GM13977 (cell line): Measurements from ENCODE around the gene GNG7.
A peak's percentile ranks its signal among the peaks of the same experiment; 100 is the strongest.
"Not testable (repeated sequence)": the region's sequence is repeated elsewhere in the genome, so short reads cannot be mapped to it uniquely, and the experiment has no call there.

Source experiments
- DNase-seq: peaks from one replicate; pipeline ENCODE4 v3.0.0; 2012; ENCODE audit warnings: low spot score
- in situ Hi-C: fragments of 300-500 bp; cut with MboI; formaldehyde crosslinking; loops from one replicate; pipeline ENCODE4 v1.12.0; 2022; ENCODE audit warnings: low sequenced_read_pairs, low pct_unique_long_range_greater_than_20kb, mixed read lengths, inconsistent platforms; ENCODE audit not compliant: unreplicated experiment
- TF ChIP-seq, protein P1 (sequence below): IDR thresholded peaks from 2 replicates; pipeline ENCODE4 v1.5.1; 2012; ENCODE audit warnings: mild to moderate bottlenecking, control low read depth; ENCODE audit not compliant: insufficient read depth; ENCODE audit errors: extremely low read depth, missing control alignments

The GNG7 gene

GRCh38 chr19:2569596-2570465, 132.7 kb downstream of the GNG7 start:
- TF ChIP-seq, protein P1, sequence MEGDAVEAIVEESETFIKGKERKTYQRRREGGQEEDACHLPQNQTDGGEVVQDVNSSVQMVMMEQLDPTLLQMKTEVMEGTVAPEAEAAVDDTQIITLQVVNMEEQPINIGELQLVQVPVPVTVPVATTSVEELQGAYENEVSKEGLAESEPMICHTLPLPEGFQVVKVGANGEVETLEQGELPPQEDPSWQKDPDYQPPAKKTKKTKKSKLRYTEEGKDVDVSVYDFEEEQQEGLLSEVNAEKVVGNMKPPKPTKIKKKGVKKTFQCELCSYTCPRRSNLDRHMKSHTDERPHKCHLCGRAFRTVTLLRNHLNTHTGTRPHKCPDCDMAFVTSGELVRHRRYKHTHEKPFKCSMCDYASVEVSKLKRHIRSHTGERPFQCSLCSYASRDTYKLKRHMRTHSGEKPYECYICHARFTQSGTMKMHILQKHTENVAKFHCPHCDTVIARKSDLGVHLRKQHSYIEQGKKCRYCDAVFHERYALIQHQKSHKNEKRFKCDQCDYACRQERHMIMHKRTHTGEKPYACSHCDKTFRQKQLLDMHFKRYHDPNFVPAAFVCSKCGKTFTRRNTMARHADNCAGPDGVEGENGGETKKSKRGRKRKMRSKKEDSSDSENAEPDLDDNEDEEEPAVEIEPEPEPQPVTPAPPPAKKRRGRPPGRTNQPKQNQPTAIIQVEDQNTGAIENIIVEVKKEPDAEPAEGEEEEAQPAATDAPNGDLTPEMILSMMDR, result no peak
- no peak for DNase-seq
- in situ Hi-C loops, result no loop called here

GRCh38 chr19:2567996-2568395, 134.5 kb downstream of the GNG7 start:
- in situ Hi-C loops, result no loop called here

GRCh38 chr19:2567580-2567979, 134.9 kb downstream of the GNG7 start:
- TF ChIP-seq, protein P1, result no peak
- in situ Hi-C loops, result no loop called here
- DNase-seq, result no peak

More at GRCh38 chr19:2567996-2568395, 134.5 kb downstream of the GNG7 start:
- TF ChIP-seq, protein P1, result no peak
- DNase-seq, result no peak

DNA sequence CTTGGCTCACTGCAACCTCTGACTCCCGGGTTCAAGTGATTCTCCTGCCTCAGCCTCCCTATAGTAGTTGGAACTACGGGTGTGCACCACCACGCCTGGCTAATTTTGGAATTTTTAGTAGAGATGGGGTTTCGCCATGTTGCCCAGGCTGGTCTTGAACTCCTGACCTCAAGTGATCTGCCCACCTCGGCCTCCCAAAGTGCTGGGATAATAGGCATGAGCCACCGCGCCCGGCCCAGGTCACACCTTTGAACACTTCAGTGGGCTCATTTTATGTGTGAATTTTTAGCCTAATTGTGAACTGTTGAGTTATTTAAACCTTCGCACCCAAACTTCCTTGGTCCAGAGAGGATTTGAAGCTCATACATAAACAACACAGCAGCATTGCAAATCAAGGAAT, 138.9 kb downstream of the GNG7 start:
- in situ Hi-C loops, DNase-seq: not testable (repeated sequence)

GRCh38 chr19:2561895-2562294, 140.6 kb downstream of the GNG7 start:
- TF ChIP-seq, protein P1, result no peak
- in situ Hi-C loops, result no loop called here
- DNase-seq, result peak; percentile 87

GRCh38 chr19:2561221-2561620, 141.3 kb downstream of the GNG7 start:
- in situ Hi-C loops, result no loop called here
- DNase-seq, result no peak

DNA sequence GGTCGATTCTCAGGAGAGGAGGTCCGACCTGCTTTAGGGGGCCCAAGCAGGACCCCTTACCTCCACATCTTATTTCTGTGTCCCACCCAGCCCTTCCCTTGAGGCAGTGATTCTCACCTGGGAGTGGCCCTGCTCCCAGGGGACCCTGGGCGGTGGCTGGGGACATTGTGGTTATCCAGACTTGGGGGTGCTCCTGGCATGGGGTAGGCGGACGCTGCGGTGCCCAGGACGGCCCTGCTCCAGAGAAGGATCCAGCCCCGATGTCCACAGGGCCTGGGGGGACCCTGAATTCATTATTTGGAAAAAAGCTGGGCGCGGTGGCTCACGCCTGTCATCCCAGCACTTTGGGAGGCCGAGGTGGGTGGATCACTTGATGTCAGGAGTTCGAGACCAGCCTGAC, 142.1 kb downstream of the GNG7 start:
- DNase-seq, result no peak
- in situ Hi-C loops, result no loop called here
- TF ChIP-seq, protein P1, result no peak

More at GRCh38 chr19:2561221-2561620, 141.3 kb downstream of the GNG7 start:
- TF ChIP-seq, protein P1, result no peak
